Measurements from ENCODE around the gene OBSL1. TPM values are rescaled to one million over a fixed set of nuclear protein-coding genes. Genes with fewer than 3 reads are reported as not detected.

Gene OBSL1
- total RNA-seq, 1 experiment from 2014 or later = 56.2 TPM

DNA sequence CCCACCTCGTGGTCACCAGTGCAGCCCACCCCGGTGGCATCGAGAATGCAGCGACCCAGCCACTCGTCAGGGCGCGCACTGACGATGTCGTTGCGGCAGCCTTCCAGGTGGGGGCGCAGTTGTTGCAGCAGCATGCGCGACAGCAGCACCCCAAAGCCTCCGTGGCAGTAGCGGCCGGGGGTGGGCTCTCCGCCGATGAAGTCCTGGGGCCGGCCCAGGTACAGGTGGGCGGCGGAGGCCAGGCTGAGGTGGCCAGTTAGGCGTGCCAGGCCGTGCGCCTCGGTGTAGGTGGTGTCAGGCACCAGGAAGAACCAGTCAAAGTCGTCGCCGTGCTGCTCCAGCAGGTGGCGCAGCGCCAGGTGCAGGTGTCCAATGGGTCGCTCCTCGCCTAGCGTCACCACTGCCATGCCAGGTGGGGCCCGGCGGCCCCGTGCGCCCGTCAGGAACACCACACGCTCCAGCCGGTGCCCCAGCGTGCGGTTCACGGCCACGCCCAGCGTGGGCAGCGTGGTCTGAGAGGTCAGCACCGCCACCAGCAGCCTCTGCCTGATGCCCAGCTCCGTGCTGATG, 29.6 kb downstream of the OBSL1 start:
- peak; percentile 86 to 89 for DNase-seq
- peaks cover 24% of the 10 kb centered on the region for H3K4me1 ChIP-seq
- H3K36me3 ChIP-seq (ENCODE audit: control insufficient read depth, insufficient read depth, low read length) = peaks cover 8% of the 10 kb centered on the region
- ChIA-PET CTCF (interaction anchor here (0.7 to 3.4 kb wide), 5 partner anchors 12 to 56 kb away, joined by 4 to 19 read pairs (median 5); partner anchors contain the start of genes GMPPA and STK11IP), POLR2A (no interaction called here)
- peak overlapping the region; percentile 92 for H3K4me3 Mint-ChIP-seq (ENCODE audit: unreplicated experiment)
- H3K4me1 Mint-ChIP-seq (ENCODE audit: low read depth, unreplicated experiment) = peaks cover 7% of the 10 kb centered on the region
- peaks cover 34% of the 10 kb centered on the region for H3K36me3 Mint-ChIP-seq (ENCODE audit: insufficient read depth, unreplicated experiment)
- TF ChIP-seq, protein P1, sequence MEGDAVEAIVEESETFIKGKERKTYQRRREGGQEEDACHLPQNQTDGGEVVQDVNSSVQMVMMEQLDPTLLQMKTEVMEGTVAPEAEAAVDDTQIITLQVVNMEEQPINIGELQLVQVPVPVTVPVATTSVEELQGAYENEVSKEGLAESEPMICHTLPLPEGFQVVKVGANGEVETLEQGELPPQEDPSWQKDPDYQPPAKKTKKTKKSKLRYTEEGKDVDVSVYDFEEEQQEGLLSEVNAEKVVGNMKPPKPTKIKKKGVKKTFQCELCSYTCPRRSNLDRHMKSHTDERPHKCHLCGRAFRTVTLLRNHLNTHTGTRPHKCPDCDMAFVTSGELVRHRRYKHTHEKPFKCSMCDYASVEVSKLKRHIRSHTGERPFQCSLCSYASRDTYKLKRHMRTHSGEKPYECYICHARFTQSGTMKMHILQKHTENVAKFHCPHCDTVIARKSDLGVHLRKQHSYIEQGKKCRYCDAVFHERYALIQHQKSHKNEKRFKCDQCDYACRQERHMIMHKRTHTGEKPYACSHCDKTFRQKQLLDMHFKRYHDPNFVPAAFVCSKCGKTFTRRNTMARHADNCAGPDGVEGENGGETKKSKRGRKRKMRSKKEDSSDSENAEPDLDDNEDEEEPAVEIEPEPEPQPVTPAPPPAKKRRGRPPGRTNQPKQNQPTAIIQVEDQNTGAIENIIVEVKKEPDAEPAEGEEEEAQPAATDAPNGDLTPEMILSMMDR (IDR thresholded peaks at IDR 0.05; ENCODE audit: insufficient read depth in 1 of 2, low read depth in 1 of 2, low read length in 1 of 2, severe bottlenecking in 1 of 2, unreplicated experiment in 1 of 2) = peak; percentile 66 to 94
- peak overlapping the region; percentile 13; the same call in 1 of the 2 replicates for H3K4me3 ChIP-seq (ENCODE audit: low read depth, low read length)
- H3K9me3 Mint-ChIP-seq (ENCODE audit: unreplicated experiment) = no peaks in the 10 kb centered on the region
- no peaks in the 10 kb centered on the region for H3K27me3 ChIP-seq (replicated peaks; ENCODE audit: control insufficient read depth, insufficient read depth, low read length)
- no peak overlapping the region for H3K27ac Mint-ChIP-seq (ENCODE audit: unreplicated experiment)
- H3K9me3 ChIP-seq = no peaks in the 10 kb centered on the region
- intact Hi-C loops (cut with micrococcal nuclease; ENCODE audit: unreplicated experiment) = loop anchor here (1.0 to 2.0 kb wide), 2 partner anchors 31 to 148 kb away; partner anchors contain the start of gene INHA
- H3K27me3 Mint-ChIP-seq (ENCODE audit: insufficient read depth, unreplicated experiment) = no peaks in the 10 kb centered on the region
- no TSS peak for BruUV-seq (replicated peaks)

DNA sequence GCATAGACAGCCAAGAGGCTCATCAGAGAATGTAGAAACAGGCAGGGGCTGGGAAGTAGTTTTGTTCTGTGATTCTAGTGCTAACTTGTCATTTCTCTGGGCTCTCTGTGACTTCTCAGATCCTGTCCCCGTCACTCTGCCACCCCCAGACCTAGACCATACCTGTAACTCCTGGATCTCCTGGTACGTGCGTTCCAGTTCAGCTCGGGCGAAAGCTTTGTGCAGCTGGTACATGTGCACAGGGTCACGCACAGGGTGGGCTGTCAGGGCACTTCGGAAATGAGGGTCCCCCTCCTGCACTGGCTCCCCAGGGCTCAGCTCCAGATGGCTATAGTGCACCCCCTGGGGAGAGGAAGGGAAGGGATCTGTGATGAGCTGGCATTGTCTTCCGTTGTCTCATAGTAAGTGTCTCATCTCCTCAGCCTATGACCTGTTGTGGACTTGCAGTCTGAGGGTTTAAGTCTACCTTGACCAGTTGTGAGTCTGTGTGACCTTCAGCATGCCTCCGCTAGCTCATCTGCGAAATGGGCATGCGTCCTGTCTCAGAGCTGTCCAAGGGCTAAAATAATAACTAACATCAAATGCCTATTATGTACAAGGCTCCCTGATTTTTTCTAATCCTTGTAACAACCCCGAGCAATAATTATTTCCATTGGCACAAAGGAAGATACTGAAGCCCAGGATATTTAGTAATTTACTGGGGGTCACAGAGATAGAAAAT, 30.4 kb downstream of the OBSL1 start:
- intact Hi-C loops (cut with micrococcal nuclease; ENCODE audit: unreplicated experiment) = loop anchor here (1.0 kb wide), 1 partner anchor 148 kb away; no protein-coding TSS in a partner anchor
- no peak for DNase-seq
- H3K27me3 ChIP-seq (replicated peaks; ENCODE audit: control insufficient read depth, insufficient read depth, low read length) = no peaks in the 10 kb centered on the region
- Mint-ChIP-seq H3K9me3 (ENCODE audit: unreplicated experiment) (no peaks in the 10 kb centered on the region), H3K27ac (ENCODE audit: unreplicated experiment) (no peak overlapping the region), H3K4me3 (ENCODE audit: unreplicated experiment) (no peak overlapping the region), H3K27me3 (ENCODE audit: insufficient read depth, unreplicated experiment) (no peaks in the 10 kb centered on the region), H3K36me3 (ENCODE audit: insufficient read depth, unreplicated experiment) (peaks cover 34% of the 10 kb centered on the region), H3K4me1 (ENCODE audit: low read depth, unreplicated experiment) (peaks cover 1% of the 10 kb centered on the region)
- BruUV-seq (replicated peaks) = no TSS peak
- CTCF ChIA-PET = interaction anchor here (1.2 to 3.4 kb wide), 3 partner anchors 11 to 45 kb away, joined by 4 to 19 read pairs (median 7); partner anchors contain the start of gene GMPPA
- peaks cover 24% of the 10 kb centered on the region for H3K4me1 ChIP-seq
- no peaks in the 10 kb centered on the region for H3K9me3 ChIP-seq
- TF ChIP-seq, protein P1 (IDR thresholded peaks at IDR 0.05; ENCODE audit: insufficient read depth in 1 of 2, low read depth in 1 of 2, low read length in 1 of 2, severe bottlenecking in 1 of 2, unreplicated experiment in 1 of 2) = no peak
- H3K4me3 ChIP-seq (ENCODE audit: low read depth, low read length) = no peak overlapping the region
- peaks cover 8% of the 10 kb centered on the region for H3K36me3 ChIP-seq (ENCODE audit: control insufficient read depth, insufficient read depth, low read length)
- POLR2A ChIA-PET = no interaction called here

DNA sequence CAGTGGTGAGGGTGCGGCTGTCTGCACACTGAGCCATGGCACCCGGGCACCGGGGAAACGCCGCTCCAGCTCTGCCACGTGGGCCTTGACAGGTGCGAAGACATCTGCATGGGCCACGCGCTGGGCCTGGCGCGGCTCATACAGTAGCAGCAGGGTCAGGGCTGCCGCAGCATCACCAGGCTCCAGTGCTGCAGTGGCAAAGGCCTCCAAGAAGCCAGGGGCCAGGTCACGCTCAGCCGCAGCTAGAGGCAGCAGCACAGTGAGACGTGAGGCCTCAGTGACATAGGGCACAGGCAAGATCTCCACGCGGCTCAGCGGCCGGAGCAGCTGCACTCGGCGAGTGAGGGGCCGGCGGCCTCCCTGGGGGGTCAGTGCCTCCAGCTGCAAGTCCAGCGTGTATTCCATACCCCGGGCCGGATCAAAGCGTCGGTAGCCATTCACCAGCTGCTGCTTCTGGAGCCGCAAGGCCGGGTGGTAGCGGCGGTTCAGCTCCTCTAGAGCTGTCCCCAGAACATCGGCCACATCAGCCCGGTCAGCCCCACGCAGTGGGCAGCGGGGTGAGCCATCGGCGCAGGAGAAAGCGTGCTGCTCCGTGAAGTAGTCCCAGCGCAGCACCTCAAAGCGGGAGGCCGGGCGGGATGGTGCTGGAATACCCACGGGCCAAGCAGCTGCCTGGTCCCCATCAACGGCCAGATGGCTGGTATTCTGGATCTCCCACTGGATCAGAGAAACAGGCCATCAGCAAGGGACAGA, 31.2 kb downstream of the OBSL1 start:
- Mint-ChIP-seq H3K36me3 (ENCODE audit: insufficient read depth, unreplicated experiment) (peaks cover 34% of the 10 kb centered on the region), H3K27ac (ENCODE audit: unreplicated experiment) (no peak overlapping the region), H3K27me3 (ENCODE audit: insufficient read depth, unreplicated experiment) (no peaks in the 10 kb centered on the region), H3K4me1 (ENCODE audit: low read depth, unreplicated experiment) (no peaks in the 10 kb centered on the region), H3K9me3 (ENCODE audit: unreplicated experiment) (no peaks in the 10 kb centered on the region), H3K4me3 (ENCODE audit: unreplicated experiment) (no peak overlapping the region)
- Histone ChIP-seq H3K9me3 (no peaks in the 10 kb centered on the region), H3K4me3 (ENCODE audit: low read depth, low read length) (no peak overlapping the region), H3K4me1 (peaks cover 24% of the 10 kb centered on the region), H3K27me3 (replicated peaks; ENCODE audit: control insufficient read depth, insufficient read depth, low read length) (no peaks in the 10 kb centered on the region), H3K36me3 (ENCODE audit: control insufficient read depth, insufficient read depth, low read length) (peaks cover 8% of the 10 kb centered on the region)
- ChIA-PET CTCF (interaction anchor here (1.2 kb wide), 1 partner anchor 44 kb away, joined by 4 read pairs; a partner anchor contains a TSS), POLR2A (interaction anchor here (0.6 kb wide), 1 partner anchor 42 kb away, joined by 8 read pairs; the partner anchor contains the start of gene GMPPA)
- DNase-seq = no peak
- TF ChIP-seq, protein P1 (IDR thresholded peaks at IDR 0.05; ENCODE audit: insufficient read depth in 1 of 2, low read depth in 1 of 2, low read length in 1 of 2, severe bottlenecking in 1 of 2, unreplicated experiment in 1 of 2) = no peak
- intact Hi-C loops (cut with micrococcal nuclease; ENCODE audit: unreplicated experiment) = no loop called here
- no TSS peak for BruUV-seq (replicated peaks)

Measured in Caco-2 (cell line).